Left kidney (tissue), 2 donors: ENCODE data around the gene GAMT. TPM values are rescaled to one million over a fixed set of nuclear protein-coding genes. Genes with fewer than 3 reads are reported as not detected.
A peak's percentile ranks its signal among the peaks of the same experiment; 100 is the strongest.

Source experiments
- DNase-seq: peaks from one replicate; pipeline ENCODE4 v3.0.0-alpha.2; 2013
- polyA plus RNA-seq: library from polyadenylated mRNA; unstranded; fragments of 120-200 nt; gene quantifications from one replicate; pipeline ENCODE4 v1.2.1, GENCODE V29; 2013; ENCODE audit not compliant: insufficient read length

The GAMT gene
- polyA plus RNA-seq, 1 donor: 25.7 TPM

- no peak for DNase-seq
Observed at GRCh38 chr19:1366899-1367870, 34.2 kb downstream of the GAMT start.

- no peak for DNase-seq
Observed at GRCh38 chr19:1366296-1366695, 35.0 kb downstream of the GAMT start.

- DNase-seq: no peak
Observed at GRCh38 chr19:1365319-1366269, 35.7 kb downstream of the GAMT start.

- DNase-seq: no peak
Observed at GRCh38 chr19:1364070-1364704, 37.2 kb downstream of the GAMT start.

- DNase-seq: no peak
Observed at GRCh38 chr19:1363599-1363998, 37.7 kb downstream of the GAMT start.

- no peak for DNase-seq
Observed at GRCh38 chr19:1362387-1363257, 38.7 kb downstream of the GAMT start.

GRCh38 chr19:1361601-1362386, 39.5 kb downstream of the GAMT start:
- DNase-seq: no peak

- DNase-seq: no peak
Observed at GRCh38 chr19:1360818-1361461, 40.4 kb downstream of the GAMT start.

- no peak for DNase-seq
Observed at GRCh38 chr19:1360126-1360817, 41.1 kb downstream of the GAMT start.

- no peak for DNase-seq
Observed at GRCh38 chr19:1357531-1358109, 43.7 kb downstream of the GAMT start.

- peak; percentile 77 for DNase-seq
Observed at GRCh38 chr19:1356508-1356865, 44.9 kb downstream of the GAMT start.

GRCh38 chr19:1355568-1356507, 45.5 kb downstream of the GAMT start:
- DNase-seq: no peak

GRCh38 chr19:1354970-1355567, 46.3 kb downstream of the GAMT start:
- no peak for DNase-seq

- DNase-seq: no peak
Observed at GRCh38 chr19:1353144-1353543, 48.2 kb downstream of the GAMT start.

- DNase-seq: no peak
Observed at GRCh38 chr19:1351381-1351851, 49.9 kb downstream of the GAMT start.

GRCh38 chr19:1350867-1351266, 50.5 kb downstream of the GAMT start:
- no peak for DNase-seq

- no peak for DNase-seq
Observed at GRCh38 chr19:1349211-1349610, 52.1 kb downstream of the GAMT start.
